Measurements from ENCODE around the gene CXCR1. TPM values are rescaled to one million over a fixed set of nuclear protein-coding genes. Genes with fewer than 3 reads are reported as not detected.
A peak's percentile ranks its signal among the peaks of the same experiment; 100 is the strongest.

Gene CXCR1
- total and polyA plus RNA-seq, 2 donors (not counting 1 experiment from before 2014, with no cell fraction given) = 0.04 TPM; not detected in 1

DNA sequence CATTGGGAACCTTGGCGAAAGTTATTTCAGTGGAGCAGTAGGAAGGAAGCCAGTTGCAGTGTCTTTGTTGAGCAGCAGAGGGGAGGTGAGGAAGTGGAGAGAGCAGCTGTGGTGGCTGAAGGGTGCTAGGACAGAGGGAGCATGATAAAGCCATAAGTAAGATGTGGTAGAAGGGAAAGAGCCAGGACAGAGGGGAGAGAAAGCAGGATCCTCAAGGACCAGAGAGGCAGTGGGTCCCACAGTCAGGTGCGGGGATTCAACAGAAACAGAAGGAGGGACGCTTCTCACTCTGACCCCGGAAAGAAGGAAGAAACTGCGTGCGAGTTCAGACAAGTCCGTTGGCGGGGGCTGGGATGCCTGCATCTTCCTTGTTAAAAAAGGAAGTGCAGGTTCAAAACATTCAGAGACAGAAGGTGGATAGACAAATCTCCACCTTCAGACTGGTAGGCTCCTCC lies 41.1 kb downstream of the CXCR1 start, which contains the start of gene CXCR2:
CXCR2 (plus strand) TSS at position 403 of the 455 bp plus-strand sequence. CDS start 8,774 bp downstream, outside the sequence.
- H3K27ac ChIP-seq (ENCODE audit: low read length in 2 of 2) = no peak within 1 kb of the TSS
- peaks cover 0 to 12% (median 4%) of the 10 kb centered on the region in 3 donors for H3K9me3 ChIP-seq (ENCODE audit: control extremely low read depth in 1 of 3, control insufficient read depth in 2 of 3, insufficient read depth in 1 of 3, low read length in 2 of 3)
- no peak for DNase-seq
- H3K4me1 Mint-ChIP-seq = peaks cover 4% of the 10 kb centered on the region
- H2AFZ ChIP-seq (ENCODE audit: insufficient read depth, low read depth, low read length, poor library complexity, severe bottlenecking) = peak within 1 kb of the TSS; percentile 64
- H4K20me1 ChIP-seq (ENCODE audit: control insufficient read depth, insufficient read depth, low read length, poor library complexity, severe bottlenecking) = no peaks in the 10 kb centered on the region
- no peak for ATAC-seq (ENCODE audit: low read depth)
- peaks cover 32% of the 10 kb centered on the region for H3K27me3 Mint-ChIP-seq
- H3K9ac ChIP-seq (ENCODE audit: low read length) = no peak within 1 kb of the TSS
- peaks cover 5% of the 10 kb centered on the region for H3K9me3 Mint-ChIP-seq (ENCODE audit: insufficient read depth)
- POLR2A ChIA-PET = no interaction called here
- H3K4me2 ChIP-seq (replicated peaks; ENCODE audit: low read depth, low read length, poor library complexity, severe bottlenecking) = peak within 1 kb of the TSS; percentile 9
- TF ChIP-seq, protein P1, sequence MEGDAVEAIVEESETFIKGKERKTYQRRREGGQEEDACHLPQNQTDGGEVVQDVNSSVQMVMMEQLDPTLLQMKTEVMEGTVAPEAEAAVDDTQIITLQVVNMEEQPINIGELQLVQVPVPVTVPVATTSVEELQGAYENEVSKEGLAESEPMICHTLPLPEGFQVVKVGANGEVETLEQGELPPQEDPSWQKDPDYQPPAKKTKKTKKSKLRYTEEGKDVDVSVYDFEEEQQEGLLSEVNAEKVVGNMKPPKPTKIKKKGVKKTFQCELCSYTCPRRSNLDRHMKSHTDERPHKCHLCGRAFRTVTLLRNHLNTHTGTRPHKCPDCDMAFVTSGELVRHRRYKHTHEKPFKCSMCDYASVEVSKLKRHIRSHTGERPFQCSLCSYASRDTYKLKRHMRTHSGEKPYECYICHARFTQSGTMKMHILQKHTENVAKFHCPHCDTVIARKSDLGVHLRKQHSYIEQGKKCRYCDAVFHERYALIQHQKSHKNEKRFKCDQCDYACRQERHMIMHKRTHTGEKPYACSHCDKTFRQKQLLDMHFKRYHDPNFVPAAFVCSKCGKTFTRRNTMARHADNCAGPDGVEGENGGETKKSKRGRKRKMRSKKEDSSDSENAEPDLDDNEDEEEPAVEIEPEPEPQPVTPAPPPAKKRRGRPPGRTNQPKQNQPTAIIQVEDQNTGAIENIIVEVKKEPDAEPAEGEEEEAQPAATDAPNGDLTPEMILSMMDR (IDR thresholded peaks at IDR 0.05) = no peak
- no peak for TF ChIP-seq EZH2 (IDR thresholded peaks at IDR 0.05; ENCODE audit: borderline replicate concordance, insufficient read depth, low read depth, low read length, poor library complexity, severe bottlenecking)
- H3K4me3 Mint-ChIP-seq = peak within 1 kb of the TSS; percentile 23
- H3K27me3 ChIP-seq (replicated peaks in 1 of 4; ENCODE audit: control extremely low read depth in 1 of 4, control insufficient read depth in 3 of 4, insufficient read depth in 4 of 4, low read length in 3 of 4) = peaks cover 0 to 15% (median 9%) of the 10 kb centered on the region in 4 experiments
- CTCF ChIA-PET = no interaction called here
- H3K4me3 ChIP-seq (ENCODE audit: control extremely low read depth in 1 of 5, extremely low read depth in 1 of 5, insufficient read depth in 1 of 5, low read depth in 2 of 5, low read length in 4 of 5) = peak within 1 kb of the TSS in 1 of 5 experiments; percentile 82
- intact Hi-C loops (cut with micrococcal nuclease) = no loop called here
- H3K79me2 ChIP-seq (ENCODE audit: control insufficient read depth, insufficient read depth, low read length) = no peaks in the 10 kb centered on the region
- no peaks in the 10 kb centered on the region for H3K36me3 ChIP-seq (replicated peaks in 1 of 2; ENCODE audit: control extremely low read depth in 1 of 2, control insufficient read depth in 1 of 2, extremely low read depth in 1 of 2, insufficient read depth in 2 of 2, low read length in 1 of 2)
- no peak within 1 kb of the TSS for H3K27ac Mint-ChIP-seq
- no peaks in the 10 kb centered on the region for H3K4me1 ChIP-seq (ENCODE audit: control insufficient read depth in 2 of 2, insufficient read depth in 2 of 2, low read length in 2 of 2)
- WGBS (ENCODE audit: insufficient coverage) = 4% methylated on average over 8 of the region's 8 CpGs

DNA sequence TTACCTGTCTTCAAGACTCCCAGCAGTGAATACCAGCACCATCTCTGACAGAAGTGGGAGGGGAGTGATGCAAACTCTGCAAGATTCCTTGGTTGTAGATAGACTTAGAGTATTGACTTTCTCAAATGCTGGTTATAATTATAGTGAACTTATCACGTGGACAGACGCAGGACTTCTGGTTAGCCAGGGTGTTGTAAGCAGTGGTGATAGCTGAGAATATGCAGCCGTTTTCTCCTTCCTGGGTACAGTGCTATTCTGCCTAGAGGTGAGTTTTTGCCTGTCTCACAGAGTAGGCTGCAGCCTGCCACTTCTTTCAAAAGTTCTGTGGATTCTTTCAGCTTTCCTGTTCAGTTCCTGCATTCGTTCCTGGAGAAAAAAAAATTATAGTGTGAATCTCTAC lies 41.7 kb downstream of the CXCR1 start:
- 67% methylated on average over 4 of the region's 4 CpGs for WGBS (ENCODE audit: insufficient coverage)
- TF ChIP-seq EZH2 (IDR thresholded peaks at IDR 0.05; ENCODE audit: borderline replicate concordance, insufficient read depth, low read depth, low read length, poor library complexity, severe bottlenecking) = no peak
- TF ChIP-seq, protein P1 (IDR thresholded peaks at IDR 0.05) = no peak
- no peaks in the 10 kb centered on the region for H4K20me1 ChIP-seq (ENCODE audit: control insufficient read depth, insufficient read depth, low read length, poor library complexity, severe bottlenecking)
- ATAC-seq (ENCODE audit: low read depth) (no peak), DNase-seq (no peak)
- H3K4me2 ChIP-seq (replicated peaks; ENCODE audit: low read depth, low read length, poor library complexity, severe bottlenecking) = no peak overlapping the region
- intact Hi-C loops (cut with micrococcal nuclease) = no loop called here
- ChIA-PET CTCF (no interaction called here), POLR2A (no interaction called here)
- H2AFZ ChIP-seq (ENCODE audit: insufficient read depth, low read depth, low read length, poor library complexity, severe bottlenecking) = no peak overlapping the region
- Mint-ChIP-seq H3K4me1 (peaks cover 4% of the 10 kb centered on the region), H3K9me3 (ENCODE audit: insufficient read depth) (peaks cover 5% of the 10 kb centered on the region), H3K27me3 (peaks cover 36% of the 10 kb centered on the region), H3K27ac (no peak overlapping the region), H3K4me3 (no peak overlapping the region)
- H3K9me3 ChIP-seq (ENCODE audit: control extremely low read depth in 1 of 3, control insufficient read depth in 2 of 3, insufficient read depth in 1 of 3, low read length in 2 of 3) = peaks cover 0 to 12% (median 4%) of the 10 kb centered on the region in 3 donors
- H3K4me1 ChIP-seq (ENCODE audit: control insufficient read depth in 2 of 2, insufficient read depth in 2 of 2, low read length in 2 of 2) = no peaks in the 10 kb centered on the region
- H3K27ac ChIP-seq (ENCODE audit: low read length in 2 of 2) = no peak overlapping the region
- no peaks in the 10 kb centered on the region for H3K79me2 ChIP-seq (ENCODE audit: control insufficient read depth, insufficient read depth, low read length)
- no peak overlapping the region for H3K9ac ChIP-seq (ENCODE audit: low read length)
- no peaks in the 10 kb centered on the region for H3K36me3 ChIP-seq (replicated peaks in 1 of 2; ENCODE audit: control extremely low read depth in 1 of 2, control insufficient read depth in 1 of 2, extremely low read depth in 1 of 2, insufficient read depth in 2 of 2, low read length in 1 of 2)
- H3K27me3 ChIP-seq (replicated peaks in 1 of 4; ENCODE audit: control extremely low read depth in 1 of 4, control insufficient read depth in 3 of 4, insufficient read depth in 4 of 4, low read length in 3 of 4) = peaks cover 0 to 15% (median 9%) of the 10 kb centered on the region in 4 experiments
- H3K4me3 ChIP-seq (ENCODE audit: control extremely low read depth in 1 of 5, extremely low read depth in 1 of 5, insufficient read depth in 1 of 5, low read depth in 2 of 5, low read length in 4 of 5) = peak overlapping the region in 1 of 5 experiments; percentile 82
